HG03103 (cell line): Measurements from ENCODE around the gene MTMR10.

Experiments
- ATAC-seq: cut with Tn5 transposase; IDR thresholded peaks from one replicate; pipeline ENCODE4 v1.9.1; 2021; ENCODE audit warnings: low read depth; ENCODE audit not compliant: unreplicated experiment

The MTMR10 gene

DNA sequence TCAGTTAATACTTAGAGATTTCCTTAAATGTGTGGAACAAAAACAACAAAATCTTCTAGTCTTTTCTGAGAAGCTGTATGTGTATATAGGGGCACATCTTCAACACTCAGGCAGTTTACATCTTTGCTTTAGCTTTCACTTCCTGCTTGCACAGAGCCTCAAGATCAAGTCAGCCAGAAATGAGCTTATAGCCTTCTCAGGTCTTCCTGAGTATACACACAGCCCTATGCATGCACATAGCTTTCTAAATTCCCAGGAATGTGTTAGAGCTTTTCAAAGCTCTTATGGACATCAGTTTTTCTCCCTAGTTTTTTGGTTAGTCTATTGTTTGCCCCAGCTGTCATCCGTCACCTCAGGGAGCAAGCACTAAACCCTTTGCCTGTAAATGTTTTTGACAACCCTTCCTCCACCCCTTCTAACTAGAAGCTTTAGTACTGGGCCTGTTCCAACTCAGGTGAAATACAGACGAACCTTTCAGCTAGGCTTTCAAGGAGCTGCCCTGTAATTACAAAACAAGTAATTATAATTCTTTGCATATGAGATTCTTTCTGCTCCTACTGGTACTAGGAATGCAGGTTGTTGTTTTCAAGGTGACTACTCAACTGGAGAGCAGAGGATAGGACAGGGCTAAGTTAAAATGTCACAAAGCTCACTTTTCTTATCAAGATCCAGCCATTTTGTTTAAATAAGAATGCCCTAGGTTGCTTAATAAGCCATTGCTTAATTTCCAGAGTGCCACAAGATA is 22.6 kb upstream of the MTMR10 start:
- ATAC-seq: peak; percentile 78

DNA sequence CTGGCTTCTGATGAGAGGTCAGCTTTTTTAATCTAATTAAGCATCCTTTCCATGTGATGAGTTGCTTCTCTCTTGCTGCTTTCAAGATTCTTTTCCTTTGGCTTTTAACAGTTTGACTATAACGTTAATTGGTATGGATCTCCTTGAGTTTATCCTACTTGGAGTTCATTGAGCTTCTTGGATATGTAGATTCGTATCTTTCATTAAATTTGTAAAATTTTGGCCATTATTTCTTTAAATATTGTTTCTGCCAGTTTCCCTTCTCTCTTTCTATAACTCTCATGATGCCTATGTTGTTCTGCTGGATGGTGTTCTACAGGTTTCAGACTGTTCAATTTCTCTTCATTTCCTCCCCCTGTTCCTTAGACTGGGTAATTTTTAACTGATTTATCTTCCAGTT is 21.0 kb upstream of the MTMR10 start:
- no peak for ATAC-seq

GRCh38 chr15:31010036-31010435 is 18.6 kb upstream of the MTMR10 start:
- no peak for ATAC-seq

DNA sequence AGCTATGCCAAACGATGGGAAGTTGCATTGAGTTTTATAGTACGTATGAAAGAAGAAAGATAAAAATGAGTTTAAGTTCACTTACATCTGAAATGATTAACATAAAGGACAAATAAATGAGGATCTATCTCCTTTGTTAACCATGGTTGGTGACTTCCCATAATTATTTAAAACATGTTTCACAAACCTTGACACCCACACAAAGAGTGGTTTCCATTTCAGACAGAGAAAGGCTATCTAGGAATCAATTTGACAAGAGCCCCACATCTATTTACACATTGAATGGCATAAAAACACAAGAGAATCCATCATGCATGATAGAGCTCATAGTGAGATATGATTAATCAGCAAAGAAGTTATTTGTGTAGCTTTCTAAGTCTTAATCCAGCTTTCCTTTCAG is 14.2 kb upstream of the MTMR10 start:
- no peak for ATAC-seq

GRCh38 chr15:31004220-31004733 is 12.8 kb upstream of the MTMR10 start:
- ATAC-seq: peak; percentile 88

DNA sequence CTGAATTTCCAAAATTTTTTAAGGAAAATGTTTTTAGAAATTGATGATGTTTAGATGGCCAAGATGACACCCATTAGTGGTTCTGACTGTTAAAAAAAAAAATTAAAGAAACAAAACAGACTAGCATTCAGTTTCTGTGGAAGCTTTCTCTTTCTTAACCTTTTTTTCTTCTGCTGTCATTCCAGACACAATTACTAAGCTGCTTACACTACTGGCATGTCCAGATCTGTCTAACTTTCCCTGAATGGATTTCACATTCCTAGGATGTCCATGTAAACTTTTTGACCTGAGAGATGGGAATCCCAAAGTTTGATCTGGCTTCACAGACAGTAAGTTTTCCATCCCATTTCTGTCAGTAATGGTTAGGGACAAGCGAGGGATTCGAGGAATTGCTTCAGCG is 10.3 kb upstream of the MTMR10 start:
- no peak for ATAC-seq

GRCh38 chr15:30999729-31000128 is 8.3 kb upstream of the MTMR10 start:
- no peak for ATAC-seq

- ATAC-seq: no peak
Measured at GRCh38 chr15:30997270-30997669, 5.8 kb upstream of the MTMR10 start.

DNA sequence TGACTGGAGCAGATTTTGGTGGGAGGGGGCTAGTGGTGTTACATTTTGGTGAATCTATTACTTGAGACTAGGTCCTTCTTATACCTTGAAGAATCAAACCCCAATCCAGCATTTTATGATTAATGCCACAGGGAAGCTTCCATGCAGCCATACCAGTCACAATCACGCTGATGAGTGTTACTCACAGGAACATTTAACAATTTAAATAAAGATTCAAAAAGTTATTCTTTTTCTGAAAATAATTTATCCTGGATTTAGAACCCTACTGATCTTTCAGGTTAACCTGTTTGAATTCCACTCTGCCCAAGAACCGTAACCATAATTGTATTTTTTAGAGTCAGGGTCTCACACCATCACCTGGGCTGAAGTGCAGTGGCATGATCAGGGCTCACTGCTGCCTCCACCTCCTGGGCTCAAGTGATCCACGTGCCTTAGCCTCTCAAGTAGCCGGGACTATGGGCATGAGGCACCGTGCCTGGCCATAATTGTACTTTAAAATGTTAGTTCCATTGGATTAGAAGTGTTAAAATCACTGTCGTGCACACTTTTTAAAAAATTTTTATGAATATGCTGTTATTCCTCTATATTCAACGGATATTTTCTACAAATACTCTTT is 929 bp upstream of the MTMR10 start:
- no peak for ATAC-seq

GRCh38 chr15:30990446-30991254 is 778 bp downstream of the MTMR10 start:
- ATAC-seq: no peak

GRCh38 chr15:30990036-30990435 is 1.4 kb downstream of the MTMR10 start:
- no peak for ATAC-seq

- no peak for ATAC-seq
Measured at GRCh38 chr15:30985081-30985531, 6.3 kb downstream of the MTMR10 start.

GRCh38 chr15:30984542-30984941 is 6.9 kb downstream of the MTMR10 start:
- ATAC-seq: no peak

DNA sequence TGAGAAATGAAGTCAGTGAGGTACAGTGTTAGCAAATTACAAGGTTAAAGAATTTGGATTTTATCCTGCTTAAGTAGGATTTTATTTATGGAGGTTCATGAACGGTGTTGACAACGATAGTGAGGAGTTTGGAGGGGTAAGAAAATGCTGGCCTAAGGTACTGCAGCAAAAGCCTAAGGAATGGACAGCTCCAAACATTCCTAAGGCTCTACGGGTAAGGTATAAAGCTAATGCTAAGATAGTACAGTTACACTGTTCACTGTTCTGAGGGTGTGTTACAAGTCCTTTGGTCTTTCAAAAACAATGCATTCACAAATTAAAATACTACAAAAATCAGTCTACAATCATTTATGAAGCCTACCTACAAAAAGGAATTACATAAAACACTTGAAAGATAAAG is 7.3 kb downstream of the MTMR10 start:
- ATAC-seq: no peak

DNA sequence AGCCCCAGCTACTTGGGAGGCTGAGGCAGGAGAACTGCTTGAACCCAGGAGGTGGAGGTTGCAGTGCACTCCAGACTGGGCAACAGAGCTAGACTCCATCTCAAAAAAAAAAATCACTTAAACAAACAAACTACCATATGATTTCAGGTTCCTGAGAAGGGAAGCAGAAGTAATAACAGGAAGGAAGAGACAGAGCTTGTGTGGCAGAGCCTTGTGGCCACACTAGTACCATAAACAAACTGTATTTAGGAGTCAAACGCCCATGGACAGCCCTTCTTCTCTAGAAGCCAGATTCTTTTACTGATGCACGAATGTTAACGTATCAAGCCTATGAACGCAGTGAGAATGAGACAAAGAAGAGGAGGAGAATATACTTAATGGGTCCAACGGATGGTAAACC is 12.0 kb downstream of the MTMR10 start:
- no peak for ATAC-seq

- no peak for ATAC-seq
Measured at GRCh38 chr15:30978328-30978727, 13.1 kb downstream of the MTMR10 start.

- ATAC-seq: no peak
Measured at GRCh38 chr15:30974112-30974511, 17.3 kb downstream of the MTMR10 start.

- ATAC-seq: no peak
Measured at GRCh38 chr15:30973379-30973778, 18.0 kb downstream of the MTMR10 start.

DNA sequence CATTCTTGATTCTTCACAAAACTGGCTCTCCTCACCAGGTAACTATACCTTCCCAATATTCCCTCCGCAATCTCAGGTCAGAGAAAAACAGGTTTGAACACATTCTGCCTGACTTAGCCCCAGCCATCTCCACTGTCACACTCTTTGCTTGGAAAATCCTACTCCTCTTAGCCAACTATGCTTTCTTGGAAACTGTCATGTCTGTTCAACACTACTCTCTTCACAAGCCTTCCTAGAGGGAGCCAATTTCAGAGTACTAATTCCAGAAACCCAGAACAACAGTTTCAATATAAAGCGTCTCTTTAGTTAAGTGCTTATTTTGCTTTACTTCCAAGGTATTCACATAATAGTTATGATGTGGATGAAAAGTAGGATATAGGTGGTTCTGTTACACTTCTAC is 21.7 kb downstream of the MTMR10 start:
- no peak for ATAC-seq

DNA sequence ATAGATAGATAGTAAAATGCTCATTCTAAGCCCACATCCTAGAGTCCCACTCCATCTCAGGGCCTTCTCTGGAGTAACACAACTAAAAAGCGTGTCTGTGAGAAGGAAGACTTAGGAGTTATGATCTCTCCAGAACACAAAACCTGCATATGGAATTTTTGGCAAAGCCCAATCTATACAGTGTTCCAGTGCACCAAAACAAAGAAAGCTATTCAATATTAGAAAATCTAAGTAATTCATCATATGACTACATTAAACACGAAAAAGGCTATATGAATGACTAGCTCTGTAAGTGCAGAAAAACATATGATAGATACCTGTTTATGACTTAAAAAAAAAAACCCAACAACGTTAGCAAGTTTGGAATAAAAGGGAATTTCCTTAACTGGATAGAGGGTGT is 27.7 kb downstream of the MTMR10 start:
- ATAC-seq: no peak

GRCh38 chr15:30962659-30963058 is 28.8 kb downstream of the MTMR10 start:
- no peak for ATAC-seq
